ENCODE measurements around the gene APOL2.
"Not testable (repeated sequence)": the region's sequence is repeated elsewhere in the genome, so short reads cannot be mapped to it uniquely, and the experiment has no call there.

The APOL2 gene

DNA sequence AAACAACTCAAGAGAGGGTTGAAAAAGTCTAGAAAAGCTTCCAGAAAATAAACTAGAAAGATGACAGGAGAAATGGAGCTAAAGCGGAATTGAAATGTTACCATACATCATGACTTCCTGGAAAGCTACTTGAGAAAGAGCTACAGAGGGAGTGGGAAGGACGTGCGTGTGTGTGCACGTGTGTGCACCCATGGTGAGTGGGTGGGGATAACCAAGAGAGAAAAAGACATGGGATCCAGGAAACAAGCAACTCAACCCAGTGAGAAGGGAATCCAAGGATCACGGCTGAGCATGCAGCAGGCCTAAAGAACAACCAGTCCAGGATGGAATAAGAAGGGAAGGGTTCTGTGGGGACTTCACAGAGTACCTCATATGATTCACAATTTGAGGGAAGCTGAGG lies 35.2 kb upstream of the APOL2 start:
- Histone ChIP-seq H3K9me2 (replicated peaks; ENCODE audit: insufficient read depth, low read length) (no peaks in the 10 kb centered on the region), H3K4me1 (ENCODE audit: low read length) (0 out of 2 replicates have a peak, but pooled peaks cover 3% of the 10 kb centered on the region), H3K9me3 (replicated peaks; ENCODE audit: insufficient read depth, low read length) (no peaks in the 10 kb centered on the region), H2AFZ (ENCODE audit: low read length) (no peak overlapping the region), H3K4me3 (ENCODE audit: low read length) (no peak overlapping the region), H3K79me2 (ENCODE audit: low read length) (no peaks in the 10 kb centered on the region), H3K9ac (ENCODE audit: low read length) (no peak overlapping the region), H3K27me3 (replicated peaks; ENCODE audit: insufficient read depth, low read length) (no peaks in the 10 kb centered on the region), H4K20me1 (ENCODE audit: insufficient read depth, low read length) (0 out of 2 replicates have a peak, but pooled peaks cover 4% of the 10 kb centered on the region), H3K27ac (ENCODE audit: low read length) (no peak overlapping the region), H3K4me2 (ENCODE audit: low read depth, low read length) (no peak overlapping the region), H3K36me3 (replicated peaks; ENCODE audit: insufficient read depth, low read length) (no peaks in the 10 kb centered on the region), H3F3A (ENCODE audit: insufficient read depth, low read length) (peaks cover 15% of the 10 kb centered on the region)
- TF ChIP-seq CTCF (IDR thresholded peaks at IDR 0.05; ENCODE audit: low read length) = no peak
- no peak for TF ChIP-seq EZH2 (optimal IDR thresholded peaks at IDR 0.05; ENCODE audit: low read depth, low read length)
- no peak for TF ChIP-seq EZH2phosphoT487 (IDR thresholded peaks at IDR 0.05; ENCODE audit: low read length)
- DNase-seq = no peak

GRCh38 chr22:36271951-36272350 lies 32.6 kb upstream of the APOL2 start:
- DNase-seq; H3F3A ChIP-seq (ENCODE audit: insufficient read depth, low read length); H3K4me3 ChIP-seq (ENCODE audit: low read length); H3K27ac ChIP-seq (ENCODE audit: low read length); H3K27me3 ChIP-seq (replicated peaks; ENCODE audit: insufficient read depth, low read length); H3K4me1 ChIP-seq (ENCODE audit: low read length); H4K20me1 ChIP-seq (ENCODE audit: insufficient read depth, low read length); H3K9me2 ChIP-seq (replicated peaks; ENCODE audit: insufficient read depth, low read length); H3K4me2 ChIP-seq (ENCODE audit: low read depth, low read length); H3K79me2 ChIP-seq (ENCODE audit: low read length); H2AFZ ChIP-seq (ENCODE audit: low read length); H3K9me3 ChIP-seq (replicated peaks; ENCODE audit: insufficient read depth, low read length); H3K9ac ChIP-seq (ENCODE audit: low read length); H3K36me3 ChIP-seq (replicated peaks; ENCODE audit: insufficient read depth, low read length): not testable (repeated sequence)

DNA sequence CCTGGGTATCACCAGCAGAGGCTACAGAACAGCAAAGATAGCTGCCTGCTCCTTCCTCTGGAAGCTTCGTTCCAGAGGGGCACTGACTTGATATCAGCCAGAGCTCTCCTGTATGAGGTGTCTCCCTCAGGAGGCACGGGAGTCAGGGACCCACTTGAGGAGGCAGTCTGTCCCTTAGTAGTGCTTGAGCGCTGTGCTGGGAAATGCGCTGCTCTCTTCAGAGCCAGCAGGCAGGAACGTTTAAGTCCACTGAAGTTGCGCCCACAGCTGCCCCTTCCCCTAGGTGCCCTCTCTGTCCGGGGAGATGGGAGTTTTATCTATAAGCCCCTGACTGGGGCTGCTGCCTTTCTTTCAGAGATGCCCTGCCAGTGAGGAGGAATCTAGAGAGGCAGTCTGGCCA lies 31.9 kb upstream of the APOL2 start:
- H3K27ac ChIP-seq (ENCODE audit: low read length); H3K9ac ChIP-seq (ENCODE audit: low read length); DNase-seq; H3K4me2 ChIP-seq (ENCODE audit: low read depth, low read length); H3K4me3 ChIP-seq (ENCODE audit: low read length); H3K9me2 ChIP-seq (replicated peaks; ENCODE audit: insufficient read depth, low read length); H3K79me2 ChIP-seq (ENCODE audit: low read length); H3K4me1 ChIP-seq (ENCODE audit: low read length); H4K20me1 ChIP-seq (ENCODE audit: insufficient read depth, low read length); H3K36me3 ChIP-seq (replicated peaks; ENCODE audit: insufficient read depth, low read length); H3K27me3 ChIP-seq (replicated peaks; ENCODE audit: insufficient read depth, low read length); H3F3A ChIP-seq (ENCODE audit: insufficient read depth, low read length); H2AFZ ChIP-seq (ENCODE audit: low read length); H3K9me3 ChIP-seq (replicated peaks; ENCODE audit: insufficient read depth, low read length): not testable (repeated sequence)

GRCh38 chr22:36267896-36268485 lies 28.7 kb upstream of the APOL2 start:
- no peaks in the 10 kb centered on the region for H3K79me2 ChIP-seq (ENCODE audit: low read length)
- no peaks in the 10 kb centered on the region for H3K9me3 ChIP-seq (replicated peaks; ENCODE audit: insufficient read depth, low read length)
- no peaks in the 10 kb centered on the region for H3K27me3 ChIP-seq (replicated peaks; ENCODE audit: insufficient read depth, low read length)
- no peak for DNase-seq
- H2AFZ ChIP-seq (ENCODE audit: low read length) = no peak overlapping the region
- H4K20me1 ChIP-seq (ENCODE audit: insufficient read depth, low read length) = no peaks in the 10 kb centered on the region
- no peaks in the 10 kb centered on the region for H3K36me3 ChIP-seq (replicated peaks; ENCODE audit: insufficient read depth, low read length)
- no peak overlapping the region for H3K27ac ChIP-seq (ENCODE audit: low read length)
- H3K9me2 ChIP-seq (replicated peaks; ENCODE audit: insufficient read depth, low read length) = no peaks in the 10 kb centered on the region
- H3K9ac ChIP-seq (ENCODE audit: low read length) = no peak overlapping the region
- H3K4me3 ChIP-seq (ENCODE audit: low read length) = no peak overlapping the region
- TF ChIP-seq CTCF (IDR thresholded peaks at IDR 0.05; ENCODE audit: low read length) = no peak
- TF ChIP-seq EZH2 (optimal IDR thresholded peaks at IDR 0.05; ENCODE audit: low read depth, low read length) = no peak
- no peak for TF ChIP-seq EZH2phosphoT487 (IDR thresholded peaks at IDR 0.05; ENCODE audit: low read length)
- H3K4me2 ChIP-seq (ENCODE audit: low read depth, low read length) = no peak overlapping the region
- H3F3A ChIP-seq (ENCODE audit: insufficient read depth, low read length) = no peaks in the 10 kb centered on the region
- no peaks in the 10 kb centered on the region for H3K4me1 ChIP-seq (ENCODE audit: low read length)
